ENCODE measurements around the gene OR10A7. TPM values are rescaled to one million over a fixed set of nuclear protein-coding genes. Genes with fewer than 3 reads are reported as not detected.

The OR10A7 gene
- total and polyA plus RNA-seq, 10 donors, result not detected

DNA sequence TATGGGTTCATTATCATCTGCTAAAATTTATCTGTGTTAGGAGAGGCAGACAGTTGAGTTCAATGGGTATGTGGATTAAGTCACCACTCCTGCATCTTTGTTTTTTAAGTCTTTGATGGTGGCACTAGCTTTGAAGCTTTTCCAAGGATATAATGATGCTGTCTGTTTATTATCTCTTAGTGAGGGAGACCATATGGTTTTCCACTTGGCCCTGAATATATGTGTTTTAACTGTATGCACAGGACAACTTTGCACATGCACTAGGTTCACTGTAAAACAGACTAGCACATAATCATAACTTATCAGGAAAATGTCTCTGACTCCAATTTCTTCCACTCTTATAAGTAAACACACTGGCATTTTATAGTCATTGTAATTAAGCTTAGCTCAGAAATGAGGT lies 32.5 kb downstream of the OR10A7 start:
- H3K9me3 ChIP-seq, result no peaks in the 10 kb centered on the region
- intact Hi-C loops (cut with DNase I; ENCODE audit: low total_unique reads), result no loop called here
- H3K4me1 ChIP-seq, result no peaks in the 10 kb centered on the region
- no peak for TF ChIP-seq POLR2AphosphoS5 (IDR thresholded peaks at IDR 0.05)
- TF ChIP-seq POLR2A (IDR thresholded peaks at IDR 0.05), result no peak
- TF ChIP-seq, protein P1, sequence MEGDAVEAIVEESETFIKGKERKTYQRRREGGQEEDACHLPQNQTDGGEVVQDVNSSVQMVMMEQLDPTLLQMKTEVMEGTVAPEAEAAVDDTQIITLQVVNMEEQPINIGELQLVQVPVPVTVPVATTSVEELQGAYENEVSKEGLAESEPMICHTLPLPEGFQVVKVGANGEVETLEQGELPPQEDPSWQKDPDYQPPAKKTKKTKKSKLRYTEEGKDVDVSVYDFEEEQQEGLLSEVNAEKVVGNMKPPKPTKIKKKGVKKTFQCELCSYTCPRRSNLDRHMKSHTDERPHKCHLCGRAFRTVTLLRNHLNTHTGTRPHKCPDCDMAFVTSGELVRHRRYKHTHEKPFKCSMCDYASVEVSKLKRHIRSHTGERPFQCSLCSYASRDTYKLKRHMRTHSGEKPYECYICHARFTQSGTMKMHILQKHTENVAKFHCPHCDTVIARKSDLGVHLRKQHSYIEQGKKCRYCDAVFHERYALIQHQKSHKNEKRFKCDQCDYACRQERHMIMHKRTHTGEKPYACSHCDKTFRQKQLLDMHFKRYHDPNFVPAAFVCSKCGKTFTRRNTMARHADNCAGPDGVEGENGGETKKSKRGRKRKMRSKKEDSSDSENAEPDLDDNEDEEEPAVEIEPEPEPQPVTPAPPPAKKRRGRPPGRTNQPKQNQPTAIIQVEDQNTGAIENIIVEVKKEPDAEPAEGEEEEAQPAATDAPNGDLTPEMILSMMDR (IDR thresholded peaks at IDR 0.05 in 8 of 11, conservative IDR thresholded peaks at IDR 0.05 in 3 of 11), result no peak
- no peak overlapping the region for H3K27ac ChIP-seq
- H3K4me3 ChIP-seq, result no peak overlapping the region
- peaks cover 0 to 6% (median 0%) of the 10 kb centered on the region in 7 donors for H3K27me3 ChIP-seq (replicated peaks in 1 of 7)
- no peaks in the 10 kb centered on the region for H3K36me3 ChIP-seq
- DNase-seq, result no peak

DNA sequence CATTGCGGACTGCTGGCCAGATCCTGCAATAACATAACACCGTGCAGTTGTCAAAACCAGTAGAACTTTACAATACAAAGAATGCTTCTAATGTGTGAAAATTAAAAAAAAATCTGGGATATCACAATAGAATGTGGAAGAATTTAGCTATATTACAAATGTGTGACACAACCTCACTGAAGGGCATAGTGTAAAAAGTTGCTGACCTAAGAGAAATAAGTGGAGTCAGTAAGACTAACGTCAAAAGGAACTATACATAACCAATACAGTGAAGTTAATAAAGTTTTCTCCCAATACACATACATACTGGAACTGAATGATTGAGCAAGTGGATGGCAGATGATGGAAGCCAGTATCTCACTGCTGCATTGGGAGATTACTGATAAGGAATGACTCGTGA lies 36.0 kb downstream of the OR10A7 start:
- intact Hi-C loops (cut with DNase I; ENCODE audit: low total_unique reads), result no loop called here
- Histone ChIP-seq H3K4me3 (no peak overlapping the region), H3K36me3 (no peaks in the 10 kb centered on the region), H3K4me1 (no peaks in the 10 kb centered on the region), H3K27me3 (replicated peaks in 1 of 7) (peaks cover 0 to 6% (median 0%) of the 10 kb centered on the region in 7 donors), H3K9me3 (no peaks in the 10 kb centered on the region), H3K27ac (no peak overlapping the region)
- TF ChIP-seq, protein P1 (IDR thresholded peaks at IDR 0.05 in 8 of 11, conservative IDR thresholded peaks at IDR 0.05 in 3 of 11), result no peak
- TF ChIP-seq POLR2A (IDR thresholded peaks at IDR 0.05) (no peak), POLR2AphosphoS5 (IDR thresholded peaks at IDR 0.05) (no peak)
- no peak for DNase-seq
- 89 to 94% (median 90%) methylated on average over 4 of the region's 4 CpGs for WGBS, 5 donors

DNA sequence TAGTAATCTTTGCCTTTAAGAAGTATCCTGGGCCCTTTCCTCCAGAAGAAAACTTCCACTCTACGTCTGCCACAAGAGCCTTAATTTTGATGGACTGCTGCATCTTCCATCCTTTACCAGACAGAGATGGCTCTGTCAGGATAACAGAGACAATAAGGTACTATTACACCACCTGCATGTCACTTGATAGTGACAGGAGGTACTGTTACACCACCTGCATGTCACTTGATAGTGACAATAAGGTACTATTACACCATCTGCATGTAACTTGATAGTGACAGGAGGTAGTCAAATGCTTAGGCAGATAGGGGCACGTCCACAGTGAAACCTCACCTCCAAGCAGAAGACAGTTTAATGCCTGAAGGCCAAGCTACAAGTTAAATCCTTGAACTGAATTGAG lies 37.5 kb downstream of the OR10A7 start:
- TF ChIP-seq, protein P1 (IDR thresholded peaks at IDR 0.05 in 8 of 11, conservative IDR thresholded peaks at IDR 0.05 in 3 of 11), result no peak
- TF ChIP-seq POLR2A (IDR thresholded peaks at IDR 0.05), result no peak
- no peak for TF ChIP-seq POLR2AphosphoS5 (IDR thresholded peaks at IDR 0.05)
- Histone ChIP-seq H3K9me3 (no peaks in the 10 kb centered on the region), H3K27me3 (replicated peaks in 1 of 7) (peaks cover 0 to 6% (median 0%) of the 10 kb centered on the region in 7 donors), H3K4me3 (no peak overlapping the region), H3K27ac (no peak overlapping the region), H3K36me3 (no peaks in the 10 kb centered on the region), H3K4me1 (no peaks in the 10 kb centered on the region)
- intact Hi-C loops (cut with DNase I; ENCODE audit: low total_unique reads), result no loop called here
- WGBS, 5 donors, result 57 to 79% (median 65%) methylated on average over 2 of the region's 2 CpGs
- DNase-seq, result no peak

Other genes starting within 250 kb of the OR10A7 start
- 10 to 100 TPM in 6 of 7 donors, 1 to 10 TPM in 1; 9.3 to 16.8 (median 13.8) TPM for gene TESPA1, start 236.3 kb upstream of the OR10A7 start, total RNA-seq
- 10 to 100 TPM in 1 of 3 donors, 1 to 10 TPM in 2; 7.3 to 10.4 (median 7.7) TPM for gene TESPA1, start 236.3 kb upstream of the OR10A7 start, polyA plus RNA-seq
- gene NEUROD4, start 201.1 kb upstream of the OR10A7 start, total RNA-seq, result not detected
- not detected for gene NEUROD4, start 201.1 kb upstream of the OR10A7 start, polyA plus RNA-seq
- not detected for gene OR9K2, start 94.6 kb upstream of the OR10A7 start, total RNA-seq
- gene OR9K2, start 94.6 kb upstream of the OR10A7 start, polyA plus RNA-seq, result not detected
- gene OR6C74, start 23.6 kb downstream of the OR10A7 start, total RNA-seq, result not detected
- gene OR6C74, start 23.6 kb downstream of the OR10A7 start, polyA plus RNA-seq, result not detected
- not detected for gene OR6C6, start 75.5 kb downstream of the OR10A7 start, total RNA-seq
- not detected for gene OR6C6, start 75.5 kb downstream of the OR10A7 start, polyA plus RNA-seq
- gene OR6C1, start 93.3 kb downstream of the OR10A7 start, total RNA-seq, result not detected
- gene OR6C1, start 93.3 kb downstream of the OR10A7 start, polyA plus RNA-seq, result not detected
- gene OR6C3, start 109.7 kb downstream of the OR10A7 start, total RNA-seq, result not detected
- gene OR6C3, start 109.7 kb downstream of the OR10A7 start, polyA plus RNA-seq, result not detected
- gene OR6C75, start 141.9 kb downstream of the OR10A7 start, total RNA-seq, result not detected
- gene OR6C75, start 141.9 kb downstream of the OR10A7 start, polyA plus RNA-seq, result not detected
- not detected for gene OR6C65, start 179.5 kb downstream of the OR10A7 start, total RNA-seq
- gene OR6C65, start 179.5 kb downstream of the OR10A7 start, polyA plus RNA-seq, result not detected
- gene OR6C76, start 205.2 kb downstream of the OR10A7 start, total RNA-seq, result not detected
- gene OR6C76, start 205.2 kb downstream of the OR10A7 start, polyA plus RNA-seq, result not detected
- gene OR6C2, start 223.1 kb downstream of the OR10A7 start, total RNA-seq, result not detected
- not detected for gene OR6C2, start 223.1 kb downstream of the OR10A7 start, polyA plus RNA-seq
- gene OR6C70, start 249.1 kb downstream of the OR10A7 start, total RNA-seq, result not detected
- gene OR6C70, start 249.1 kb downstream of the OR10A7 start, polyA plus RNA-seq, result not detected